Hepatocyte (in vitro differentiated cells): ENCODE results near the gene ADGB. TPM values are rescaled to one million over a fixed set of nuclear protein-coding genes. Genes with fewer than 3 reads are reported as not detected.

Source experiments
- DNase-seq: peaks from one replicate; pipeline ENCODE4 v3.0.0-alpha.2; 2016; ENCODE audit warnings: low spot score
- H2AFZ ChIP-seq: fragments of 200-600 bp; sonication (generic); 2 replicates; pipeline ENCODE4 v1.6.0; 2016; ENCODE audit warnings: antibody characterized with exemption, mild to moderate bottlenecking
- H3K27ac ChIP-seq: fragments of 200-600 bp; sonication (generic); 2 replicates; pipeline ENCODE4 v1.5.1; 2016; ENCODE audit warnings: mild to moderate bottlenecking
- H3K27me3 ChIP-seq: fragments of 200-600 bp; sonication (generic); 2 replicates; pipeline ENCODE4 v1.6.1; 2016
- H3K36me3 ChIP-seq: fragments of 200-600 bp; sonication (generic); replicated peaks from 2 replicates; pipeline ENCODE4 v1.5.1; 2016; ENCODE audit warnings: low read depth; ENCODE audit not compliant: insufficient read depth
- H3K4me1 ChIP-seq: fragments of 200-600 bp; sonication (generic); 2 replicates; pipeline ENCODE4 v1.5.1; 2016; ENCODE audit warnings: mild to moderate bottlenecking, moderate library complexity; ENCODE audit not compliant: insufficient read depth
- H3K4me2 ChIP-seq: fragments of 200-600 bp; sonication (generic); 2 replicates; pipeline ENCODE4 v1.6.0; 2016
- H3K4me3 ChIP-seq: fragments of 200-600 bp; sonication (generic); 2 replicates; pipeline ENCODE4 v1.5.1; 2016; ENCODE audit warnings: mild to moderate bottlenecking
- H3K79me2 ChIP-seq: fragments of 200-600 bp; sonication (generic); 2 replicates; pipeline ENCODE4 v1.6.0; 2017; ENCODE audit warnings: mild to moderate bottlenecking
- H3K9me2 ChIP-seq: fragments of 200-600 bp; sonication (generic); replicated peaks from 2 replicates; pipeline ENCODE4 v1.6.0; 2017; ENCODE audit warnings: mild to moderate bottlenecking; ENCODE audit not compliant: insufficient read depth
- H3K9me3 ChIP-seq: fragments of 200-600 bp; sonication (generic); 2 replicates; pipeline ENCODE4 v1.5.1; 2016; ENCODE audit warnings: low read depth, mild to moderate bottlenecking
- H4K20me1 ChIP-seq: fragments of 200-600 bp; sonication (generic); 2 replicates; pipeline ENCODE4 v1.6.0; 2016; ENCODE audit warnings: mild to moderate bottlenecking; ENCODE audit not compliant: insufficient read depth, poor library complexity, severe bottlenecking
- EZH2 ChIP-seq: fragments of 200-600 bp; sonication (generic); IDR thresholded peaks from 2 replicates; pipeline ENCODE4 v1.6.1; 2016; ENCODE audit warnings: antibody characterized with exemption, mild to moderate bottlenecking, borderline replicate concordance
- EZH2phosphoT487 ChIP-seq: fragments of 200-600 bp; sonication (generic); IDR thresholded peaks from one replicate; pipeline ENCODE4 v1.6.1; 2018; ENCODE audit warnings: antibody characterized with exemption, mild to moderate bottlenecking, low read depth, moderate library complexity; ENCODE audit not compliant: unreplicated experiment, severe bottlenecking
- WGBS: methylation state at CpG from one replicate; pipeline ENCODE4 v1.1.6; 2016; ENCODE audit warnings: low lambda C conversion rate; ENCODE audit errors: missing lambda C conversion rate; 5-methylcytosine and 5-hydroxymethylcytosine counted together
- polyA plus RNA-seq: library from polyadenylated mRNA; unstranded; fragments of >200 nt; fragmentation: Nextera tagmentation; extraction: Ambion mirVana; gene quantifications from 2 replicates; pipeline ENCODE4 v1.2.1, GENCODE V29; 2016
- total RNA-seq: library from RNA; depleted of rRNA; stranded (reverse); fragments of >200 nt; gene quantifications from 2 replicates; pipeline ENCODE4 v1.2.3, GENCODE V29; 2014
- TF ChIP-seq, protein P1 (sequence below): fragments of 200-600 bp; sonication (generic); IDR thresholded peaks from 2 replicates; pipeline ENCODE4 v1.5.1; 2016; ENCODE audit warnings: antibody characterized with exemption, mild to moderate bottlenecking; ENCODE audit not compliant: poor library complexity

Gene ADGB
- total and polyA plus RNA-seq, 2 experiments from 2014 or later, result 0.33 TPM; not detected in 1

DNA sequence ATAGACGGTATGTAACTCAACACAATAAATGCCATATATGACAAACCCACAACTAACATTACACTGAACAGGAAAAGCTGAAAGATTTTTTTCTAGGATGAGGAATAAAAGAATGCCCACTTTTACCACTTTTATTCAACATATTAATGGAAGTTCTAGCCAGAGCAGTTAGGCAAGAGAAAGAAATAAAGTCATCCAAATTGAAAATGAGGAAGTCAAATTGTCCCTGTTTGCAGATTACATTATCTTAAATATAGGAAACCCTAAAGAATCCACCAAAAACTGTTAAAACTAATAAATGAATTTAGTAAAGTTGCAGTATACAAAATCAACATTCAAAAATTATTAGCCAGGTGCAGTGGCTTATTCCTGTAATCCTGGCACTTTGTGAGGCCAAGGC lies 24.6 kb upstream of the ADGB start:
- H3K79me2 ChIP-seq, result no peaks in the 10 kb centered on the region
- DNase-seq, result no peak
- no peaks in the 10 kb centered on the region for H3K9me2 ChIP-seq
- TF ChIP-seq, protein P1, sequence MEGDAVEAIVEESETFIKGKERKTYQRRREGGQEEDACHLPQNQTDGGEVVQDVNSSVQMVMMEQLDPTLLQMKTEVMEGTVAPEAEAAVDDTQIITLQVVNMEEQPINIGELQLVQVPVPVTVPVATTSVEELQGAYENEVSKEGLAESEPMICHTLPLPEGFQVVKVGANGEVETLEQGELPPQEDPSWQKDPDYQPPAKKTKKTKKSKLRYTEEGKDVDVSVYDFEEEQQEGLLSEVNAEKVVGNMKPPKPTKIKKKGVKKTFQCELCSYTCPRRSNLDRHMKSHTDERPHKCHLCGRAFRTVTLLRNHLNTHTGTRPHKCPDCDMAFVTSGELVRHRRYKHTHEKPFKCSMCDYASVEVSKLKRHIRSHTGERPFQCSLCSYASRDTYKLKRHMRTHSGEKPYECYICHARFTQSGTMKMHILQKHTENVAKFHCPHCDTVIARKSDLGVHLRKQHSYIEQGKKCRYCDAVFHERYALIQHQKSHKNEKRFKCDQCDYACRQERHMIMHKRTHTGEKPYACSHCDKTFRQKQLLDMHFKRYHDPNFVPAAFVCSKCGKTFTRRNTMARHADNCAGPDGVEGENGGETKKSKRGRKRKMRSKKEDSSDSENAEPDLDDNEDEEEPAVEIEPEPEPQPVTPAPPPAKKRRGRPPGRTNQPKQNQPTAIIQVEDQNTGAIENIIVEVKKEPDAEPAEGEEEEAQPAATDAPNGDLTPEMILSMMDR, result no peak
- TF ChIP-seq EZH2phosphoT487, result no peak
- TF ChIP-seq EZH2, result no peak
- no peaks in the 10 kb centered on the region for H3K27me3 ChIP-seq
- no peaks in the 10 kb centered on the region for H3K9me3 ChIP-seq
- H3K4me2 ChIP-seq, result no peak overlapping the region
- no peaks in the 10 kb centered on the region for H3K36me3 ChIP-seq
- no peaks in the 10 kb centered on the region for H3K4me1 ChIP-seq
- no peaks in the 10 kb centered on the region for H4K20me1 ChIP-seq
- 100% methylated on average over 1 of the region's 1 CpG for whole genome bisulfite sequencing
- H3K27ac ChIP-seq, result no peak overlapping the region
- H3K4me3 ChIP-seq, result no peak overlapping the region
- H2AFZ ChIP-seq, result no peak overlapping the region

DNA sequence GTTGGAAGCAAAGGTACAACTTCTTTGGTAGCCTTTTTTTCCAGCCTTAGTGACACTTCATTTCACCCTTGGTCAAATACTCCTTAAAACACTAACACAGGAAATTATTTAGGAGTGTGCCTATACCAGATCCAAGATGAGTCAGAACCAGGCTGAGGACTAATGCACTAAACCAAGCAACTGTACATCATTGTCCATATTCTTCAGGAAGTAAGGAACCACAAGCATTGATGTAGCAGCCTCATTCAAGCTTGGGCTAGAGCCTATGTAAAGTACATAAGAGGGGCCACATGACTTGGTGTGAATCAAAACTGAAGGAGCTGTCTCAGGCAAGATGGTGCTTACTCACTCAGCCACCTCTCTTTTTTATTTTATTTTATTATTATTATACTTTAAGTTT lies 20.7 kb upstream of the ADGB start:
- Histone ChIP-seq H4K20me1 (no peaks in the 10 kb centered on the region), H3K4me2 (no peak overlapping the region), H2AFZ (no peak overlapping the region), H3K27ac (no peak overlapping the region), H3K27me3 (no peaks in the 10 kb centered on the region), H3K9me3 (no peaks in the 10 kb centered on the region), H3K4me3 (no peak overlapping the region), H3K79me2 (no peaks in the 10 kb centered on the region), H3K9me2 (no peaks in the 10 kb centered on the region), H3K4me1 (no peaks in the 10 kb centered on the region), H3K36me3 (no peaks in the 10 kb centered on the region)
- DNase-seq, result no peak
- TF ChIP-seq, protein P1, result no peak
- TF ChIP-seq EZH2 (no peak), EZH2phosphoT487 (no peak)

DNA sequence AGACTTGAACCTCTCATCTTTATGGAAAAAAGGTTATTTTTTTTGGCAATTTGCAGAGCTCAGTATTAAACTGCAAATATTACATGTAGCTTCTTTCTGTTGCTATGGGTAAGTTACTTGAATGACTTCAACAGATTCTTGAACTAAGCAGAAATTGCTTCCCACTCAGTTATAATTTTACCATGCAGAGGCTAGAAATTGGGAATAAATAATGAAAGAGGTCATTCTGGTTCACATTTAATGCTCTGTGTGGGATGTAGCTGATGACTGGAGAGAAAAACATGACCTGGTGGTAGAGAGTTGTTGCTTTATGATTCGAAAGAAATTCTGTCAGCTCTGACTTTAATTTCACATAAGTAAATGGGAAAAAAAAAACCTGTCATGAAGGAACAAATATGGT lies 16.8 kb upstream of the ADGB start:
- H3K4me1 ChIP-seq, result no peaks in the 10 kb centered on the region
- 96% methylated on average over 1 of the region's 1 CpG for WGBS
- TF ChIP-seq, protein P1, result no peak
- TF ChIP-seq EZH2phosphoT487 (no peak), EZH2 (no peak)

DNA sequence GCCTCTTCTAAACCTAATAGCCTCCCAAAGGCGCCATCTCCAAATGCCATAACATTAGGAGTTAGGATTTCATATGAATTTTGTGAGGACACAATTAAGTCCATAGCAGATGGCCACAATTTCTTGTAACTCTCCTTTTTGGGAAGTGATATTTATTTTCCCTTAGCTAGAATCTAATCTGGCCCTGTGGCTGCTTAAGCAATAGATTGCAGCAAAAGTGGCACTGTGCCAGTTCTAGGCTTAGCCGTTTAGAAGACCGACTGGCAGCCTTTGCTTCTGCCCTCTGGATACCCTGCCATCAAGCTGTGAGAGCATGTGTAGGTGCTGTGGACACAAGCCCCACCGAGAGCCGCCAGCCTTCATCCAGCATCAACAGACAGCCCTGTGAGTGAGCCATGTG lies 15.9 kb upstream of the ADGB start:
- Histone ChIP-seq H3K4me3 (no peak overlapping the region), H3K9me2 (no peaks in the 10 kb centered on the region), H3K36me3 (no peaks in the 10 kb centered on the region), H3K27me3 (no peaks in the 10 kb centered on the region), H4K20me1 (no peaks in the 10 kb centered on the region), H3K9me3 (no peaks in the 10 kb centered on the region), H3K27ac (no peak overlapping the region), H2AFZ (no peak overlapping the region), H3K4me1 (no peaks in the 10 kb centered on the region), H3K4me2 (no peak overlapping the region), H3K79me2 (no peaks in the 10 kb centered on the region)
- DNase-seq, result peak; percentile 41
- TF ChIP-seq EZH2phosphoT487 (no peak), EZH2 (no peak)
- TF ChIP-seq, protein P1, result no peak
- 83% methylated on average over 5 of the region's 5 CpGs for WGBS

More for the DNA sequence above, 16.8 kb upstream of the ADGB start:
- Histone ChIP-seq H3K79me2 (no peaks in the 10 kb centered on the region), H3K27me3 (no peaks in the 10 kb centered on the region), H3K9me3 (no peaks in the 10 kb centered on the region), H3K36me3 (no peaks in the 10 kb centered on the region), H4K20me1 (no peaks in the 10 kb centered on the region), H3K4me3 (no peak overlapping the region), H2AFZ (no peak overlapping the region), H3K9me2 (no peaks in the 10 kb centered on the region), H3K27ac (no peak overlapping the region), H3K4me2 (no peak overlapping the region)
- DNase-seq, result no peak
